ENCODE results near the gene GREB1L.

GRCh38 chr18:21335927-21336488 is 94.0 kb downstream of the GREB1L start:
- no peak for TF ChIP-seq ZFX (IDR thresholded peaks at IDR 0.05)
- no peak for TF ChIP-seq CTCF (conservative IDR thresholded peaks at IDR 0.05)
